HFFc6 (cell line): ENCODE data around the gene SATB1. TPM values are rescaled to one million over a fixed set of nuclear protein-coding genes. Genes with fewer than 3 reads are reported as not detected.
A peak's percentile ranks its signal among the peaks of the same experiment; 100 is the strongest.

Source experiments
- DNase-seq: peaks from one replicate; pipeline ENCODE4 v3.0.0-alpha.2; 2018
- H3K27ac Mint-ChIP-seq: 2 replicates; pipeline ENCODE4 v1.8.0; 2020; ENCODE audit warnings: mild to moderate bottlenecking, mixed read lengths
- H3K27me3 Mint-ChIP-seq: 2 replicates; pipeline ENCODE4 v1.8.0; 2021; ENCODE audit warnings: mild to moderate bottlenecking, moderate library complexity, mixed read lengths; ENCODE audit not compliant: insufficient read depth
- H3K36me3 Mint-ChIP-seq: 2 replicates; pipeline ENCODE4 v1.8.0; 2021; ENCODE audit warnings: low read depth, mixed read lengths
- H3K4me1 Mint-ChIP-seq: 2 replicates; pipeline ENCODE4 v1.8.0; 2020; ENCODE audit warnings: low read depth, mixed read lengths
- H3K4me3 Mint-ChIP-seq: 2 replicates; pipeline ENCODE4 v1.8.0; 2020; ENCODE audit warnings: mild to moderate bottlenecking, moderate library complexity, mixed read lengths
- H3K9me3 Mint-ChIP-seq: 2 replicates; pipeline ENCODE4 v1.8.0; 2020; ENCODE audit warnings: mild to moderate bottlenecking, mixed read lengths
- total RNA-seq, 6 experiments: library from RNA; stranded (reverse); fragmentation: NEBNext Ultra II Directional; extraction: Animal tissue kit (Norgen Biotek cat#: 25700); gene quantifications; 2 replicates in 1 of 6; 3 replicates in 5 of 6; pipeline ENCODE4 v1.2.3, GENCODE V29; 2021
- TF ChIP-seq, protein P1 (sequence below): fragments of 200-600 bp; sonication (generic); IDR thresholded peaks from 2 replicates; pipeline ENCODE4 v1.5.0; 2021; ENCODE audit warnings: antibody characterized with exemption, mild to moderate bottlenecking

Gene SATB1
- total RNA-seq, 6 experiments from 2014 or later = 1.5 to 4.9 (median 2.3) TPM

- no peaks in the 10 kb centered on the region for H3K4me1 Mint-ChIP-seq
- H3K4me3 Mint-ChIP-seq = no peak overlapping the region
- no peak overlapping the region for H3K27ac Mint-ChIP-seq
- no peak for DNase-seq
- TF ChIP-seq, protein P1, sequence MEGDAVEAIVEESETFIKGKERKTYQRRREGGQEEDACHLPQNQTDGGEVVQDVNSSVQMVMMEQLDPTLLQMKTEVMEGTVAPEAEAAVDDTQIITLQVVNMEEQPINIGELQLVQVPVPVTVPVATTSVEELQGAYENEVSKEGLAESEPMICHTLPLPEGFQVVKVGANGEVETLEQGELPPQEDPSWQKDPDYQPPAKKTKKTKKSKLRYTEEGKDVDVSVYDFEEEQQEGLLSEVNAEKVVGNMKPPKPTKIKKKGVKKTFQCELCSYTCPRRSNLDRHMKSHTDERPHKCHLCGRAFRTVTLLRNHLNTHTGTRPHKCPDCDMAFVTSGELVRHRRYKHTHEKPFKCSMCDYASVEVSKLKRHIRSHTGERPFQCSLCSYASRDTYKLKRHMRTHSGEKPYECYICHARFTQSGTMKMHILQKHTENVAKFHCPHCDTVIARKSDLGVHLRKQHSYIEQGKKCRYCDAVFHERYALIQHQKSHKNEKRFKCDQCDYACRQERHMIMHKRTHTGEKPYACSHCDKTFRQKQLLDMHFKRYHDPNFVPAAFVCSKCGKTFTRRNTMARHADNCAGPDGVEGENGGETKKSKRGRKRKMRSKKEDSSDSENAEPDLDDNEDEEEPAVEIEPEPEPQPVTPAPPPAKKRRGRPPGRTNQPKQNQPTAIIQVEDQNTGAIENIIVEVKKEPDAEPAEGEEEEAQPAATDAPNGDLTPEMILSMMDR = no peak
- peaks cover 11% of the 10 kb centered on the region for H3K27me3 Mint-ChIP-seq
- no peaks in the 10 kb centered on the region for H3K9me3 Mint-ChIP-seq
- H3K36me3 Mint-ChIP-seq = no peaks in the 10 kb centered on the region
These were observed 58.9 kb downstream of the SATB1 start for GRCh38 chr3:18366258-18366657.

- Mint-ChIP-seq H3K4me1 (no peaks in the 10 kb centered on the region), H3K27me3 (peaks cover 9% of the 10 kb centered on the region; the same call in 1 of the 2 replicates), H3K27ac (no peak overlapping the region), H3K4me3 (no peak overlapping the region), H3K9me3 (no peaks in the 10 kb centered on the region), H3K36me3 (no peaks in the 10 kb centered on the region)
- TF ChIP-seq, protein P1 = no peak
- DNase-seq = no peak
These were observed 61.8 kb downstream of the SATB1 start for GRCh38 chr3:18363338-18363737.

DNA sequence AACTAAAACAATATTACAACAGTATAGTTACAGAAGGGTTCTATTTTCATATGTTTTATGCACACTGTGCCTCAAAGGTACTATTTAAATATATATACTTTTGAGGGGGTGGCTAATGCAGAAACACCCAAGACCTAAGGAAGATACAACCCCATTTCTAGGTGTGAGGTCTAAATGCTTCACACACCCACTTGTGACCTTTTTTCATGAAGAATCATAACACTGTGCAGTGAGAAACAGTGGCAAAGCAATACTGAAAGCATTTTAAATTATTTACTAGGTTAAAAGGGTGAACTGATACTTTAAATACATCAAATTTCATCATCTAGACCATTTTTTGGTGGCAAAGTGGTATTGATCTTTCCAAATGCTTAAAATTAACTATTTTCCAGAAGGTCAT lies 67.4 kb downstream of the SATB1 start:
- Mint-ChIP-seq H3K36me3 (no peaks in the 10 kb centered on the region), H3K27me3 (peaks cover 4% of the 10 kb centered on the region), H3K27ac (no peak overlapping the region), H3K4me1 (peaks cover 17% of the 10 kb centered on the region; the same call in 1 of the 2 replicates), H3K4me3 (no peak overlapping the region), H3K9me3 (0 out of 2 replicates have a peak, but pooled peaks cover 4% of the 10 kb centered on the region)
- TF ChIP-seq, protein P1 = no peak
- no peak for DNase-seq

- TF ChIP-seq, protein P1 = no peak
- peaks cover 17% of the 10 kb centered on the region; the same call in 1 of the 2 replicates for H3K4me1 Mint-ChIP-seq
- 0 out of 2 replicates have a peak, but pooled peaks cover 4% of the 10 kb centered on the region for H3K9me3 Mint-ChIP-seq
- no peak overlapping the region for H3K27ac Mint-ChIP-seq
- H3K27me3 Mint-ChIP-seq = peaks cover 4% of the 10 kb centered on the region
- no peaks in the 10 kb centered on the region for H3K36me3 Mint-ChIP-seq
- DNase-seq = no peak
- H3K4me3 Mint-ChIP-seq = no peak overlapping the region
These were observed 69.3 kb downstream of the SATB1 start for GRCh38 chr3:18355832-18356231.

DNA sequence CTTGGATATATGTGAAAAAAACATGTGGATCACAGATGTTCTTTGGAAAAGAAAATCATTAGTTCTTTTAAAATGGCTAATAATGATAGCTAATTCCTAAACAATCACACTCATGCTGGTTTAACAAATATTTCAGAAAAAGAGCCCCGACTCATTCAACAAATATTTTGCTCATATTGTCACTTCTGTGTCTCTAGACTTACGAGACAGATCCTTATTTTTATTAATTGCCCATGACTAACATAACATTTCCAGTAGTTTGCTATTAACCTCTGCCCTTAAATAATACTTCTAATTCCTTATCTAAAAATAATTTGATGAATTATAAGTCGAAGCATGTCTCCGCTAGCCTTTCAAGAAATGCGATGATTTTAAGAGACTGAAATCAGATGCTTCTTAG lies 70.4 kb downstream of the SATB1 start:
- Mint-ChIP-seq H3K36me3 (no peaks in the 10 kb centered on the region), H3K4me3 (peak overlapping the region; percentile 45; the same call in 1 of the 2 replicates), H3K9me3 (0 out of 2 replicates have a peak, but pooled peaks cover 4% of the 10 kb centered on the region), H3K27ac (no peak overlapping the region), H3K4me1 (peaks cover 17% of the 10 kb centered on the region; the same call in 1 of the 2 replicates), H3K27me3 (peaks cover 2% of the 10 kb centered on the region)
- TF ChIP-seq, protein P1 = no peak
- DNase-seq = peak; percentile 49
